HG02798 (cell line): Measurements from ENCODE around the gene RBM18.
A peak's percentile ranks its signal among the peaks of the same experiment; 100 is the strongest.

Experiments used
- ATAC-seq: cut with Tn5 transposase; IDR thresholded peaks from one replicate; pipeline ENCODE4 v1.9.1; 2021; ENCODE audit warnings: mild to moderate bottlenecking; ENCODE audit not compliant: unreplicated experiment, poor library complexity

Gene RBM18, protein sequence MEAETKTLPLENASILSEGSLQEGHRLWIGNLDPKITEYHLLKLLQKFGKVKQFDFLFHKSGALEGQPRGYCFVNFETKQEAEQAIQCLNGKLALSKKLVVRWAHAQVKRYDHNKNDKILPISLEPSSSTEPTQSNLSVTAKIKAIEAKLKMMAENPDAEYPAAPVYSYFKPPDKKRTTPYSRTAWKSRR

DNA sequence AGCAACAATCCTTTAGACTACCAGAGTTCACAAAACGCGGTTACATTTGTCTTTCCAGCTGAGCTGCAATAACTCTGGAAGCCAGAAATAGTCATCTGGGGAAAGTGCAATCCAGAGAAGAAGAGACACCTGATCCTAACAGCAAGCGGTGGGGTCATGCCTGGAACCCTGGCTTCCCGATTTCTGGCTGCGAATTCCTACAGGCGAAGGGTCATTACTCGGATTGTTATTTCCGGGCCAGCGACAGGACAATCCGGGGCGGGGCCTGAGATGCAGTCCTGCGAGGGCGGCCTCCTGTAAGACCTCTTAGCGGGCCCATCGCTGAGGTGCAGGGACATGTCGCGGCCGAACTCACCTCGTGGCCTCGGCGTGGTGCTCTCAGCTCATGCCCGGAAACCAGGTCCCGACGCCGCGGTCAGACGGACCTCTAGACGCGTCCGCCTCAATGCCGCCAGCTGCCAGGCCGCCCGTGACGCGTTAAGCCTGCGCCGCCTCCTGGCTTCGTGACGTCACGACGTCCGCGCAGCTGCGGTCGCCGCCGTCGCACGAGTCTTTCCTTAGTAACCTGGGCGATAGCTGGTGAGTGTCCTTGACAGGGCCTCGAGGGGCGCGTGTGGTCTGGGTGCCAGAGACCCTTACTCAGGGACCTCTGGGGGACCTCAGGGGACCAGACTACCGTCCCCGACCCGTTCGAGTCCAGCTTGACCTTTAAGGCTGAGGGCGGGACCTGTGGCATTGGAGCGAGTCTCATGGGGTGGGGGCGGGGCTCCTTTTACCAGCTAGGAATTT, at the start of gene RBM18, which contains the start of gene MRRF:
Gene RBM18, minus strand, starts transcription at position 481 of the 789 bp plus-strand sequence. CDS start 3,348 bp downstream, outside the sequence.
Gene MRRF, plus strand, starts transcription at position 523 of the 789 bp plus-strand sequence. CDS start 6,010 bp downstream, outside the sequence.
- ATAC-seq = peak; percentile 95

DNA sequence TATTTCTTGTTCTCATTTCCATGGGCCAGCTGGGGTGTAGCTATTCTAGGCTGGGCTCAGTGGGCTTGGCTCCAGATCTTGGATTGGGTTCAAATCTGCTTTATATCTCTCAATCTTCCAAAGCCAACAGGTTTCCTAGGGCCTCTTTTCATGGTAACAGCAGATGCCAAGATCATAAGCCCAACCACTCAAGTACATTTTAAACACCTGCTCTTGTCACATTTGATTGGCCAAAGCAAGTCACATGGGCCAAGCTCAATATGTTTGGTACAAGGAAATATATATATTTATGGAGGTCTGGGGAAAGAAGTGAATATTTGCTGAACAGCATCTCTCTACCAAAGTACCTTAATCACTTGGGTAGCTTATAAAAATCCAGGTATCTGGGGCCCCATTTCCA, 49.5 kb upstream of the RBM18 start:
- no peak for ATAC-seq

DNA sequence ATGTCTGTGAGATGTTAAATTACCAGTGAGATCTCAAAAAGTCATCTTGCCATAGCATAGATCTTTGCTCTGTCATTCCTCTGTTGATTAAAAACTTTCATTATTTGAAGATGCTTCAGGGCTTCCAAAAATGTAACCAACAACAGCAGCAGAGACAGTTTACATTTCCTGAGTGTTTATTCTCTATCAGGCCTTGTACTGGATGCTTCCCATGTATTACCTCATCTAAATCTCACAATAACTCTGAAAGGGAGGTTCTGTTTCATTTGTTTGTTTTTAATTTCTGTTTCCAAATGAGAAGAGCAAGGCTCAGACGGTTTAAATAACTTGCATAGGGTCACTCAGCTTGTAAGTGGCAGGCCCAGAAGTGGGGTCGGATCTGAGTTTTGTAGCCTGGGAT, 45.2 kb upstream of the RBM18 start:
- no peak for ATAC-seq

DNA sequence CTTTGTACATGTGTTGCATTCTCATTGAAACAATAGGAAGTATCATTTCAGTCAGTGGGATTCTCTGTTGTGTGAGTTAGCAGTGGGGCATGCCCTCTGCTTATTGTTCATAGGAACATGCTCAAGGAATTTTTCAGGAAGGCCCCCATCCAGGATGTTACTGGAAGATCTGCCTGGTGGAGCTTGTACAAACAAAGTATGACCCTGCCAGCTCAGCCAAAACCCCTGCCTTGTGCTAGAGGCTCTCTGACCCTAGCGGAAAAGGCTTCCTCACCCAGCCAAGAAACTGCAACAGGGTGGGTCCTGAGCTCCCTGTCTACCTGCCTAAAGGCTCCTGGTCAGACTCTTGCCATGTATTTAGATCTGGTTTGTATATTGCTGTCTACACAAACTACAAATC, 43.3 kb upstream of the RBM18 start:
- ATAC-seq = no peak

DNA sequence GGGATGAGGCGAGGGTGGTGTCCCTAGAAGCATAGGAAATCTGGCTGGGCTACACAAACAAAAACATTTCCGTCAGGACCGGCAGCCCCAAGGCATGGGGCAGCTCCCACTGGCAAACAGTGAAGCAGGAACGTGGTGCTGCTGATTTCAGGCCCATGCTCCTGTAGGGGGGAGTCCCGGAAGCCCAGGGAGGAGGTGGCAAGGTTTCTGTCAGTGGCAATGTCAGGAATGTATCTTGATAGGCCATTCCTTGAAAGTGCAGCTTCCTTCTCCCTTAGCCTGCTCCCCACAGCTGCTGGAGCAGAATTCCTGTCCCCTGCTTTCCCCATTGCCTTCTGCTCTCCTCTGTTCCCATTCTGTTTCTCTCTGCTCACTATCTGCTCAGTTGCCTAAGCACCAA, 42.4 kb upstream of the RBM18 start:
- no peak for ATAC-seq

DNA sequence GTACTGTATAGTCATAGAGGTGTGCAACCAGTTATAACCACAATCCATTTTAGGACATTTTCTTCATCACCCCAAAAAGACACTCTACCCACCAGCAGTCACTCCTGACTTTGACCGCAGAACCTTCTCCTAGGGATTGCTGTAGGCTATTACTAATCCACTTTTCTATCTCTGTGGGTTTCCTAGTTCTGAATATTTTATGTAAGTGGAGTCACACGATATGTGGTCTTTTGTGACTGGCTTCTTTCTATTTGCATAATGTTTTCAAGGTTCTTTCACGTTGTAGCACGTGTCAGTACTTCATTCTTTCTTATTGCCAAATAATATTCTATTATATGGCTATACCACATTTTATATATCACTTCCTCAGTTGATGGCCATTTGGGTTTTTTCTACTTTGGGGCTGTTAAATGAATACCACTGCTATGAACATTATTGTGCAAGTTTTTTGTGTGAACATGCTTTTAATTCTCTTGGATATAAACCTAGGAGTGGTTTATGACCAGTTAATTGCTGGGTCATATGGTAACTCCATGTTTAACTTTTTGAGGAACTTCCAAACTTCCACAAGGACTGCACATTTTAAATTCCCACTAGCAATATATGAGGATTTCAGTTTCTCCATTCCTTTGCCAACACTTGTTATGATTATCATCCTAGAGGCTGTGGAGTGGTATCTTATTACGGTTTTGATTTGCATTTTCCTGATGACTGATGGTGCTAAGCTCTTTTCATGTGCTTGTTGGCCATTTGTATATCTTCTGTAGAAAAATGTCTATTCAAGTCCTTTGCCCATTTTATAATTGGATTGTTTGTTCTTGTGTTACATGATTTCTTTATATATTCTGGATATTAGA, 37.8 kb upstream of the RBM18 start:
- ATAC-seq = no peak

DNA sequence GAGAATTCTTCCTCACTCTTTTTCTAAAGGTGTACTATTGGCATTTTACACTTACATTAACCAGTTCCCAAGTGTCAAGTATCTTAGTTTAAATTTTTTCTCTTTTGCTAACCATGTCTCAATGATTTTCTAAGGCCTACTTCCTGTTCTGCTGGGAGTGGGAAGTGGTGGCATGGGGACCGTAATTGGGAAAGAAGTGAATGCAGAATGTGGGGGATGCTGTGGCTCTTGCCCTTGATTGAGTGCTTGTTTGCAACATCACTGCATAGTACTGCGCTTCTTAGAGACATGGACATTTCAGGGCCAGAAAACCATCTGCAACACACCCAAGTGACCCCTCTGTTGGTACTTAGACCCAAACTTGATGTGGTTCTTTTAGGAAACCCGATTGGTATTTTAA, 32.9 kb upstream of the RBM18 start:
- no peak for ATAC-seq

DNA sequence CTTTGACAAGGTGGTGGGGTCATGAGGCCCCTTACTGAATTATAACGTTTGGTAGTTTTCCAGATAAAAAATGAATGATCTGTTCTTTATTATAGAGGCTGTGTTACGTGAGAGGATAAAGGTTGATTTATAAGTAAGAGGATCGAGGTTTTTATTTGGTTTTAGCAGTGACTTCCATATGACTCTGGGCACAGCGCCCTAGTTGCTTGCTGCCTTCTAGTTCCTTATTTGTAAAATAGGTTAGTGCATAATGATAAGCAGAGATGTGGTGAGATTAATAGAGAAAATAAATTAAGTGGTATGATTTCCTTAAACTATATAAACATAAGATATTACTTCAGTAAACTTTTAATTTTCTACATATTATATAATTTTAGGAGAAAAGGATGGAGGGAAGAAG, 29.9 kb upstream of the RBM18 start:
- no peak for ATAC-seq

DNA sequence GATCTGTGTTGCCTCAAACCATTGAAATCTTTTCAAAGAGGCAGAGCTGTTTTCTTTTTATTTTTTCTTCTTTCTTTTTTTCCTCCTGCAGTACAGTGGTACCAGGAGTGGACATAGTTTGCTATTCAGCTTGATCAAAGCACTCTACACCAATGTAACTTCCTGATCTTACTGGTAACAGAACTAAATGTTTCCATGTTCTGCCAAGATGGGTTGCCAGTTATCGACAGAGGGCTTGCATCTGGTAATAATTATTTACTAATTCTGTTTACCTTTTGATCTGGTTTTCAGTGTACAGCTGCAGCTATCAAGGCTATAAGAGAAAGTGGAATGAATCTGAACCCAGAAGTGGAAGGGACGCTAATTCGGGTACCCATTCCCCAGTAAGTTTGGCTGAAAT, 26.8 kb upstream of the RBM18 start:
- ATAC-seq = no peak

DNA sequence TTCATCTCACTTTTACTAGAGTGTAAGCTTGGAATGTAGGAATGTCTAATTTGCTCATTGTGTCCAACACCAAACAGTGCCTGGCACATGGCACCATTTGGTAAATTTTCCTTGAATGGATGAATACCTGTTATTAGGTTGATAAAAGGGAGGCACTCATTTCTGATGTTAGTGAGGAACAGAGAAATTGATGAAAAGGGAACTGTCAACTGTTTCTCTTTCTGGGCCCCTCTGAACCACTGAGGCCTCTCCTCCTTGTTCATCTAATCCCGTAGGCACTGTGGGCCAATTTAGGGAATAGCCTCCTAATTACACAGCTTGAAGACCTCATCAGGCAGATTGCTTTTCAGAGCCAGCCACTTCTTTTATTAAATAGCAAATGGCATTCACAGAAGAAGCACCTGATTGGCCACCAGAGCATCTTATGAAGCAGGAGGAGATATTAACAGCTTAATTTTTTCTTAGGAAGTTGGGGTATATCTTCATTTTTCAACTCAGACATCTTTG, 22.6 kb upstream of the RBM18 start:
- ATAC-seq = no peak

DNA sequence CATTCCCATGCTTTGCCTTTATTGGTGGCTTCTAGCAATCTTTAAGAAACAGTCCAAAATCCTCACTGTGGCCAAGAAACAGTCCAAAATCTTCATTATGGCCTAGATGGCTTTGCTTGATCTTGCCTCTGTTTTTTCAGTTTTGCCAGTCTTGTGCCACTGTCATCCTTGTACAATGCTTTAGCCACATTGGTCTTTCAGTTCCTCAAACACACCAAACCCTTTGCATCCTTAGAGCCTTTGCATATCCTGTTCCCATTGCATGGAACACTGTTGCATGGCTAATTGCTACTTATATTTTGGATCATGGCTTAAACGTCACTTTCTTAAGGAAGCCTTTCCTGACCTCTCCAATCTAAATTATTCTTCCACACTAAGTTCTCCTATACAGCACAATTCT, 22.1 kb upstream of the RBM18 start:
- ATAC-seq = no peak

DNA sequence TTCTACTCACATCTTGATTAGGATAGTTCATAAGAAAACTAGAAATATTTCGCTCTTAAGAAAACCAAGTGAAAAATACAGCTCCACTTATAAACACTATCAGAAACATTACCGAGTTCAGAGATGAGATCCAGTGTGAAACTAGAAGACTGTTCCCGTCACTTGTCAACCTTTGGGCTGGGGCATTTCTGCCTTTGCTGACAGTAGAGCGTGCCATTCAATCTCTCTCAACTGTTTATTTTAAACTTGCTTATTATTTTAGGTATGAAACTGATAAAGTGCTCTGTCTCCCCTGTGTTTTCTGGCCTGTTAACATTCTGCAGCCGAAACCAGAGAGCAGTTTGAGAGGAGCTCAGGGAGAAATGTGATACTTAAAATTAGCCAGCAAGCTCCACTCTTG, 16.7 kb upstream of the RBM18 start:
- no peak for ATAC-seq

DNA sequence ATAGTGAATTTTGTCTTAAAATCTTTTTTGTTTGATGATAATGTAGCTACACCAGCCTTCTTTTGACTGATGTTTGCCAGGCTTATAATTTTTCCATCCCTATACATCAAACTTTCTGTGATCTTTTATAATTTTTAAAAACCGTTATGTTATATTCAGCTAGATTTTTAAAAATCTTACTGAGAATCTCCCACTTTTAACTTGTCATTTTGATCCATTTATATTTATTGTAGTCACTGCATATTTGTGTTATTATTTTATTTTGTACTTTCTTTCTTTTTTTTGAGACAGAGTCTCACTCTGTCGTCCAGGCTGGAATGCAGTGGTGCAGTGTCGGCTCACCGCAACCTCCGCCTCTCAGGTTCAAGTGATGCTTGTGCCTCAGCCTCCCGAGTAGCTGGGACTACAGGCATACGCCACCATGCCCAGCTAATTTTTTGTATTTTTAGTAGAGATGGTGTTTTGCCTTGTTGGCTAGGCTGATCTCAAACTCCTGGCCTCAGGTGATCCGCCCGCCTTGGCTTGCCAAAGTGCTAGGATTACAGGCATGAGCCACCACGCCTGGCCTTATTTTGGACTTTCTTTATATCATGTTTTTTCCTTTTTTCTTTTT, 12.8 kb upstream of the RBM18 start:
- ATAC-seq = no peak

DNA sequence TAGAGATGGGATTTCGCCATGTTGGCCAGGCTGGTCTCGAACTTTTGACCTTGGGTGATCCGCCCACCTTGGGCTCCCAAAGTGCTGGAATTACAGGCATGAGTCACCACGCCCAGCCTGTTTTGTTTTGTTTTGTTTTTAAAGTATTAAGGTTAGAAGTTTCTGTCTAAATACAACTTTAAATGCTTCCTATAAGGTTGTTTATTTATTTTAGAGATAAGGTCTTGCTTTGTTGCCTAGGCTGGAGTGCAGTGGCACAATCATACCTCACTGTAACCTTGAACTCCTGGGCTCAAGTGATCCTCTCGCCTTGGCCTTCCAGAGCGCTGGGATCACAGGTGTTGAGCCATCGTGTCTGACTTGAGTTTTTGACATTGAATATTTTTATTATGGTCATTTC, 11.5 kb upstream of the RBM18 start:
- no peak for ATAC-seq

DNA sequence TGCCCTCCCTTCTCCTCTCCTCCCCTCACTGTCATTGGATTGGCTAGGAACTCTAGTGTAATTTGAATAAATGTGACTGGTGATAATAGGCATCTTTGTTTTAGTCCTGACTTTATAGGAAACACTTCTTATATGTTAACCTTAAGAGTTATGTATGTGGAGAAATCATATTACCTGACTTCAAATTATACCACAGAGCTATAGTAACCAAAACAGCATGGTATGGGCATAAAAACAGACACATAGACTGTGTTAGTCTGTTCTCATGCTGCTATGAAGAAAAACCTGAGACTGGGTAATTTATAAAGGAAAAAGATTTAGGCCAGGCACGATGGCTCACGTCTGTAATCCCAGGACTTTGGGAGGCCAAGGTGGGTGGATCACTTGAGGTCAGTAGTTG, 9.4 kb upstream of the RBM18 start:
- ATAC-seq = no peak

DNA sequence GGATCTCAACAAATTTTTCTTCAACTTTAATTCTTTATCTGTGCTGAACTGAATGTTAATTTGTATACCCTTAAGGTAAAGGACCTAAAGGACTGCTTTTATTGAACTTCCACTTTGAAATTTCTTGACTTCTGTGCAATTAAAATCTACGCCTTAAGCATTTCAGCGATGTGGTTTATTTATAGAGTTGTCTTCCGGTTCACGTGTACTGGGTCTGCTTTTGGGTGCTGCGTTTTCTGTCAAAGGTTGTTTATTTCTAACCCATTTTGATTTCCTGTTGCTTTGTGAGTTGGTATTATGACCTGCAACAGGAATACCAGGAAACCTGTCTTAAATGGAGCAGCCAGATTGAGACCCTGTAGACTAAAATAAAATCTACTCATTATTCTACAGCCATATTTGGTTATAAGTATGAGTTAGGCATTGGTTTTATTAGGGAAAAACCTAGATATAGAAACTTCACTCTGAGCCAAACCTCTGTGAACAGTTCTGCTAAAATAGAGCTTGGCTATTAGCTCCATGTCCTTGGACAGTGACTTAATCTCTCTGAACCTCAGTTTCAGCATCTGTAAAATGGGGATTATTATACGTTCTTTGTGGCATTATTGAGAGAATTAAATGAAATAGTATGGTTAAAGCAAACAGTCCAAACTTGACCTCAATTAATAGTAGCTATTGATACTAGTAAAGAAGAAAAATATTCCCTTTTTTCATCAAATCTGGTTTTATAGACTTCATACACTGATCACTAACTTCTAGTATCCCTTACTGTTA, 3.6 kb upstream of the RBM18 start:
- no peak for ATAC-seq

DNA sequence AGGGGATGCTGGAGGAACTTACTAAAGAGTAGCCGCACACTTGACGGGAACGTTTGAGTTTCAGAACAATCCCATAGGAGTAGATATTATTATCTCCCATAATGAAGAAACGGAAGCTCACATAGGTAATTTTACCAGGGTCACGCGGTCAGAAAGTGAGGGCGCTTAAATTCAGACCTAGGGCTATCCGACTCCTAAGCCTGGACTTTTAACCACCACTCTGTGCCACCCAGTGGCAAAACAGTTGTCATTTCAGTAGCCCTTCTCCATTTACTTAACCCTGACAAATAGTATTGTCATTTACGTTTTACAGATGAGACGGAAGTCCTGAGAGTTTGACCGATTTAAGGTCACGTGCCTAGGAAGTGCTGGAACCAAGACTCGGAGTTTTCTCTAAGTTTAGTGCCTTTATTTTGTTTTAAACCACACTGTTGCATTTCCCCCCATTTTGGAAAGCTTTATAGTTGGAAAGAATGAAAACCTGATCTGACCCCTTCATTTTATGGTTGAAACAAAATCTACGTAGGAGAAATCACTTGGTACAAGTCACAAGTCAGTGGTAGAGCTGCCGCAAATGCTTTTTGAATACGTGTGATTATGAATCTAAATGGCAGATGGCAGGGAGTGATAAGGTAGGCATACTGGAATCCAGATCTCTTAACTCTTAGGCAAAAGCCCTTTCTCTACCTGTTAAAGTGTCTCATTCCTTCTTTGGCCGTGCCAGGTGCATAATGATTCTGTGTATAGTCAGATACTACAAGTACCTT, 692 bp upstream of the RBM18 start:
- peak; percentile 28 for ATAC-seq

DNA sequence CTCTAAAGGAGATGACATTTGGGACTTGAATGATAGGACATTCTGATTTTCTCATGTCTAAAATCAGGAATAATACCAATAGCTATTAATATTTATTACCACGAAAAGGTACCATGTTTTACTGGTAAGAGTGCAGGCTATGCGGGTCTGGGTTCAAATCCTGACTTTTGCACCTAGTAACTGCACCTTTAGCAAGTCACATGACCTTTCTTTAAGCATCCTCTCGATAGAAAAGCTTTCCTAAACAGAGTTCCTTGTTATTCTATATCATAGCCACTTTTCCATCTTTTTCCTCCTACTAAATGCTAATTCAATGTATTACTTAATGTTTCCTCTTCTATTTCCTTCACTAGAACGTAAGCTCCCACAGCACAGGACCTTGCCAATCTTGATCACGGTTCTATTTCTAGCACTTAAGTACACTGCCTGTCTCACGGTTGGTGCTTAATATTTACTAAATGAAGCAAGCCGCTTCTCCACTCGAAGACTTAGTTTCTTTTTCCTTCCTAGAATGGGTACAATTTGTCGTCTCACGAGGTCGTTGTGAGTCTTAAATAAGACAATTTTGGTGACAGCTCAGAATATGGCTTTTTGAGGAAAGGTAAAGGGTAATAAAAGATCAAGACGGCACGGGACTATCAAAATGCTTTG, 816 bp downstream of the RBM18 start:
- ATAC-seq = no peak
